NCI-H526 treated with DMSO at 0.1 percent for 48 hours (cell line): ENCODE measurements around the gene GSTT4.
"Not testable (repeated sequence)": the region's sequence is repeated elsewhere in the genome, so short reads cannot be mapped to it uniquely, and the experiment has no call there.

Source experiments
- DNase-seq: peaks from one replicate; lab custom pipeline; 2025; lab: John Stamatoyannopoulos, UW

The GSTT4 gene

DNA sequence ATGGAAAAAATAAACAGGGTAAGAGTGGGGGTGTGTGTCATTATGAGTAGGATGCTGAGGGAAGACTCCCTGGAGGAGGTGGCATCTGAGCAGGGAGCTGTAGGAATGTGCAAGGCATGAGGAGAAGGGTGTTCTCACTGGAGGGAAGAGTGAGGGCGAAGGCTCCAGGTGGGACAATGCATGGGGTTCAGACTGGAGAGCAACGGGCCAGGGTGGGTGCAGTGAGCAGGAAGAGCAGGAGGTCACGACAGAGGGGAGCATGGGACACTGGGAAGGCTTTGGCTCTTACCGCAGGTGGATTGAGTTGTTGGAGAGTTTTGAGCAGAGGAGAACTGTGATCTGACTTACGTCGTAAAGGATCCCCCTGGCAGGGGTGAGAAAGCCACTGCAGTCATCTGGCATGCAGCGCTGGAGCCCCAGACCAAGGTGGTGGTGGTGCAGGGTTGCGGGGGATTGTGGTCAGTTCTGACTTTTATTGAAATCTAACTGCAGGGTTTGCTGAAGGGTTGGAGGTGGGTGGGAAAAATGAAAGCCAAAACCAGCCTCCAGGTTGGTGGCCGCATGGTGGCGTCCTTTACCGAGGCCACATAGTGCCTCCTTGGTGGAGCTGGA, 52.4 kb downstream of the GSTT4 start:
- DNase-seq = not testable (repeated sequence)

DNA sequence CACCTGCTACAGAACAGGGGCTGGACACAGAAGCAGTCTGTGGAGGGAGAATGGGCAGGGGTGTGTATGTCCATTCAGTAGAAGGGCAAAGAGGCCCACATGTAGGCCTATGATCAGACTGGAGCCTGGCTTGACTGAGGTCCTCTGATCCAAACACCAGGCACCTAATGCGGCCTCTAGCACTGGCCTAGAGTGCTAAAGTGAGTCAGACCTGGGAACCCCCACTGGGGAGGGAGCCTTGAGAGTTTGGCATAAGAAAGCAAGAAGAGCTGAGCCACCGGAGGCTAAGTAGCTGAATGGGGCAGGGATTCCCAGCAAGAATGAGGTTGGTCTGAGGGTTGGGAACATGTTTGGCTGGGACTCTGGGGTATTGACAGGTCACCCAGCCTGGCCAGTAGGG, 53.9 kb downstream of the GSTT4 start:
- not testable (repeated sequence) for DNase-seq

DNA sequence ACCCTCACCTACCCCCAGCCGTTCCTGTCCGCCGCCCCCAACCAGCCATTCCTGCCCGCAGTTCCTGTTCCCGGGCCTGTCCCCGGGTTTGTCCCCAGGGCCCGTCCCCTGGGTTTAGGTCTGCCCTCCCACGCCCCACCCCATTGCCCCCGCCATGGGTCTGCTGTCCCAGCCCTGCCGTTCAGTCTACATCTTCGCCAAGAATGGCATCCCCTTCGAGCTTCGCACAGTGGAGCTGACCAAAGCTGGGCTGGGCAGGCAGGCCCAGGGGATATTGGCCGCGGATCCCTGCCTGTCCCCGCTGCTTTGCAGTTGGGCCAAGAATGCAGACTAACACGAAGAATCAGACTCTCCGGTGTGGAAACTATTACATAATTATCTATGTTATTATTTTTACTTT, 55.5 kb downstream of the GSTT4 start:
- not testable (repeated sequence) for DNase-seq
